Upper lobe of left lung (tissue), 4 donors: Measurements from ENCODE around the gene MBP.

Experiments used
- EP300 ChIP-seq, 4 donors: sonication (generic); formaldehyde crosslinking; IDR thresholded peaks; one replicate each; pipeline ENCODE4 v1.5.1; 2017; ENCODE audit warnings: antibody characterized with exemption in 4 of 4, control low read depth in 2 of 4
- POLR2A ChIP-seq, 4 donors: fragments of 450-650 bp; IDR thresholded peaks; one replicate each; pipeline ENCODE4 v1.5.1; 2016 to 2017; ENCODE audit warnings: antibody characterized with exemption in 4 of 4, mild to moderate bottlenecking in 2 of 4
- TF ChIP-seq, protein P1 (sequence below), 6 experiments: fragments of 450-650 bp in 4 of 6; fragments of 200-600 bp in 2 of 6; sonication (generic) in 2 of 6; IDR thresholded peaks; one replicate each; pipeline ENCODE4 v1.5.1; 2016 to 2019; ENCODE audit warnings: antibody characterized with exemption in 6 of 6

DNA sequence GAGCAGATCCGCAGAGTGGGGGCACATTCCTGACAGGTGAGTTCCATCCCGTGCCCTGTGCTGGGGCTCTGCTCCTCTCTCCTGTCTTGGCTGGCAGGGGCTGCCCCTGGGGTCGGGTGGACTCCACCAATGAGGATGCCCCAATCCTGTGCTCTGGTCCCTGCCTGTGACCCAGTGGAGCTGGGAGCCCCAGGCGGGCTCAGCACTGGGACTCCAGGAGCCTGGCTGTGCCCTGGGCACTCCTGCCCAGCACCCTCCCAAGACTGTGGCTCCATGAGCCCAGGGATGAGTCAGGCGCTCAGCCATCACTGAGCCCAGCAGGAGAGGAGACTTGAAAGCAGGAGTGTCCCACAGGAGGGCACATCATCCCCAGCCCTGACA is 53.9 kb downstream of the MBP start:
- TF ChIP-seq POLR2A (IDR thresholded peaks at IDR 0.05) (no peak), EP300 (IDR thresholded peaks at IDR 0.05) (no peak)
- TF ChIP-seq, protein P1, sequence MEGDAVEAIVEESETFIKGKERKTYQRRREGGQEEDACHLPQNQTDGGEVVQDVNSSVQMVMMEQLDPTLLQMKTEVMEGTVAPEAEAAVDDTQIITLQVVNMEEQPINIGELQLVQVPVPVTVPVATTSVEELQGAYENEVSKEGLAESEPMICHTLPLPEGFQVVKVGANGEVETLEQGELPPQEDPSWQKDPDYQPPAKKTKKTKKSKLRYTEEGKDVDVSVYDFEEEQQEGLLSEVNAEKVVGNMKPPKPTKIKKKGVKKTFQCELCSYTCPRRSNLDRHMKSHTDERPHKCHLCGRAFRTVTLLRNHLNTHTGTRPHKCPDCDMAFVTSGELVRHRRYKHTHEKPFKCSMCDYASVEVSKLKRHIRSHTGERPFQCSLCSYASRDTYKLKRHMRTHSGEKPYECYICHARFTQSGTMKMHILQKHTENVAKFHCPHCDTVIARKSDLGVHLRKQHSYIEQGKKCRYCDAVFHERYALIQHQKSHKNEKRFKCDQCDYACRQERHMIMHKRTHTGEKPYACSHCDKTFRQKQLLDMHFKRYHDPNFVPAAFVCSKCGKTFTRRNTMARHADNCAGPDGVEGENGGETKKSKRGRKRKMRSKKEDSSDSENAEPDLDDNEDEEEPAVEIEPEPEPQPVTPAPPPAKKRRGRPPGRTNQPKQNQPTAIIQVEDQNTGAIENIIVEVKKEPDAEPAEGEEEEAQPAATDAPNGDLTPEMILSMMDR (IDR thresholded peaks at IDR 0.05) = no peak
